Body of pancreas (tissue), 4 donors: ENCODE results near the gene RAB12. TPM values are rescaled to one million over a fixed set of nuclear protein-coding genes. Genes with fewer than 3 reads are reported as not detected.

Experiments
- ATAC-seq: fragments of 150-250 bp; one replicate; pipeline ENCODE4 v1.9.1; 2016
- DNase-seq, 4 donors: peaks; one replicate each; pipeline ENCODE4 v3.0.0-alpha.2; 2019
- H3K27ac ChIP-seq, 4 donors: fragments of 200-600 bp; sonication (generic); 1 replicate in 3 of 4; 2 replicates in 1 of 4; pipeline versions ENCODE4 v1.5.1 to v1.6.1; 2016 to 2019; ENCODE audit warnings: mild to moderate bottlenecking in 1 of 4, mixed read lengths in 1 of 4, moderate library complexity in 1 of 4
- H3K27me3 ChIP-seq, 2 donors: fragments of 200-600 bp; sonication (generic); one replicate each; pipeline ENCODE4 v1.6.0; 2016; ENCODE audit warnings: mild to moderate bottlenecking in 1 of 2
- H3K36me3 ChIP-seq, 2 donors: fragments of 200-600 bp; sonication (generic); replicated peaks in 1 of 2; 2 replicates each; pipeline ENCODE4 v1.5.1; 2016; ENCODE audit warnings: low read depth in 2 of 2; ENCODE audit not compliant: insufficient read depth in 1 of 2
- H3K4me1 ChIP-seq: fragments of 200-600 bp; sonication (generic); one replicate; pipeline ENCODE4 v1.6.0; 2016
- H3K4me3 ChIP-seq, 2 donors: fragments of 200-600 bp; sonication (generic); 1 replicate in 1 of 2; 2 replicates in 1 of 2; pipeline ENCODE4 v1.5.1; 2016 to 2019
- H3K9me3 ChIP-seq, 3 donors: fragments of 200-600 bp; sonication (generic); 1 replicate in 2 of 3; 2 replicates in 1 of 3; pipeline ENCODE4 v1.5.1; 2016
- CTCF ChIP-seq, 7 experiments: fragments of 450-650 bp in 4 of 7; fragments of 200-600 bp in 3 of 7; sonication (generic) in 3 of 7; IDR thresholded peaks; one replicate each; pipeline ENCODE4 v1.5.1; 2016 to 2019; ENCODE audit warnings: antibody characterized with exemption in 7 of 7
- POLR2A ChIP-seq, 3 donors: fragments of 450-650 bp; IDR thresholded peaks; one replicate each; pipeline ENCODE4 v1.6.1; 2016; ENCODE audit warnings: antibody characterized with exemption in 3 of 3, mild to moderate bottlenecking in 2 of 3
- WGBS, 2 donors: methylation state at CpG; one replicate each; pipeline ENCODE4 v1.1.5; 2017; 5-methylcytosine and 5-hydroxymethylcytosine counted together
- intact Hi-C: fragments of 100-400 bp; cut with DNase I; formaldehyde crosslinking; loops from one replicate; pipeline ENCODE4 v1.15.1; 2023
- total RNA-seq, 2 donors: library from RNA; depleted of rRNA; stranded (reverse); fragments of >200 nt; gene quantifications; one replicate each; pipeline ENCODE4 v1.1.0, GENCODE V29; 2016

The RAB12 gene
- total RNA-seq, 2 donors from 2014 or later: 18.9 to 26.7 TPM

DNA sequence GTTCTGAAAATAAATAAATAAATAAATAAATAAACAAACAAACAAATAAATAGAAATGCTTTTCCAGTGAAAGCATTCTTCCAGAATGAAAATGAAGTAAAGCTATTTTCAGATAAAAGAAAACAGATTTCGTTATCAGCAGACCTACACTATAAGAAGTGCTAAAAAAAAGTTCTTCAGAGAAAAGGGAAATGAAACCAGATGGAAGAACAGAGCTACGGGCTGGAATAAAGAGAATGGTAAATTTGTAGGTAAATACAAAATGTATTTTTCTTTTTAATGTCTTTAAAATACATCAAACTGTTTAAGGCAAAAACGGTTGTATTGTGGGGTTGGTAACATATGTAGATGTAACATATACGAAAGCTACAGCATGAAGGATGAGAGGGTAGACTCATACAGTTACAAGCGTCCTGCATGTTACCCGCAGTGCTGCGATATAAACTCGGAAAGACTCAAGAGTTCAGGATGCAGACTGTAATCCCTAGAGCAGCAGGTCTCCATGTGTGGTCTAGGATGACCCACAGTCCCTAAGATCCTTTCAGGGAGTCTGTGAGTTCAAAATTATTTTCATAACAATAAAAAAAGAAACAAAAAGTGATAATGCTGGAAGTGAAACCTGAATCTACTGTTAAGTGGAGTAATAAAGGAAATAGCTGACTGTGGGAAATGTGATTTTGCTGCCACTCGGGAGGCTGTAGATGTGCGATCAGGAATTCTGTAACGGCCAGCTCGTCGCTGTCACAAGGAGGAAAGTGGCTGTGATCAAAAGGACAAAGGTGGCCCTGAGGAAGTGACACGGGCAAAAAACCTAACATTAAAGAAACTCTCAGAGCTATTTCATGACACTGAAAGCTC is 5.3 kb upstream of the RAB12 start:
- TF ChIP-seq POLR2A (IDR thresholded peaks at IDR 0.05) (no peak), CTCF (IDR thresholded peaks at IDR 0.05) (no peak)
- H3K27ac ChIP-seq: no peak overlapping the region
- ATAC-seq: no peak
- DNase-seq: no peak
- intact Hi-C loops: no loop called here
- H3K9me3 ChIP-seq: no peaks in the 10 kb centered on the region
- H3K27me3 ChIP-seq: no peaks in the 10 kb centered on the region
- H3K4me1 ChIP-seq: peaks cover 6% of the 10 kb centered on the region
- WGBS, 2 donors: 61 to 62% methylated on average over 14 of the region's 14 CpGs
- H3K4me3 ChIP-seq: no peak overlapping the region
- no peaks in the 10 kb centered on the region for H3K36me3 ChIP-seq

DNA sequence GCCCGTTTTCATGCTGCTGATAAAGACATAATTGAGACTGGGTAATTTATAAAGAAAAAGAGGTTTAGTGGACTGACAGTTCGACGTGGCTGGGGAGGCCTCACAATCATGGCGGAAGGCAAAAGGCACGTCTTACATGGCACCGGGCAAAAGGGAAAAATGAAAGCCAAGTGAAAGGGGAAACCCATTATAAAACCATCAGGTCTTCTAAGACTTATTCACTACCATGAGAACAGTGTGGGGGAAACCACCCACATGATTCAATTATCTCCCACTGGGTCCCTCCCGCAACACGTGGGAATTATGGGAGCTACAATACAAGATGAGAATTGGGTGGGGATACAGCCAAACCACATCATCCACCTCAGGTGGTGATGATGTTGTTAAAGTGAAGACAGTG is 3.3 kb upstream of the RAB12 start:
- peaks cover 13% of the 10 kb centered on the region for H3K4me1 ChIP-seq
- H3K27me3 ChIP-seq: no peaks in the 10 kb centered on the region
- H3K27ac ChIP-seq: no peak overlapping the region
- 71 to 81% methylated on average over 8 of the region's 8 CpGs for WGBS, 2 donors
- intact Hi-C loops: no loop called here
- DNase-seq: no peak
- no peak for ATAC-seq
- H3K9me3 ChIP-seq: no peaks in the 10 kb centered on the region
- no peaks in the 10 kb centered on the region for H3K36me3 ChIP-seq
- H3K4me3 ChIP-seq: no peak overlapping the region
- no peak for TF ChIP-seq POLR2A (IDR thresholded peaks at IDR 0.05)
- TF ChIP-seq CTCF (IDR thresholded peaks at IDR 0.05): no peak

- ATAC-seq (no peak), DNase-seq (no peak)
- intact Hi-C loops: no loop called here
- peak overlapping the region in 3 of 4 donors; percentile 32 to 62 (median 39) for H3K27ac ChIP-seq
- 82% methylated on average over 18 of the region's 18 CpGs for WGBS, 2 donors
- peaks cover 30% of the 10 kb centered on the region for H3K4me1 ChIP-seq
- H3K36me3 ChIP-seq: no peaks in the 10 kb centered on the region
- TF ChIP-seq POLR2A (IDR thresholded peaks at IDR 0.05) (no peak), CTCF (IDR thresholded peaks at IDR 0.05) (no peak)
- H3K4me3 ChIP-seq: no peak overlapping the region
- no peaks in the 10 kb centered on the region for H3K27me3 ChIP-seq
- no peaks in the 10 kb centered on the region for H3K9me3 ChIP-seq
Observed at GRCh38 chr18:8607776-8608742, 1.2 kb upstream of the RAB12 start.

DNA sequence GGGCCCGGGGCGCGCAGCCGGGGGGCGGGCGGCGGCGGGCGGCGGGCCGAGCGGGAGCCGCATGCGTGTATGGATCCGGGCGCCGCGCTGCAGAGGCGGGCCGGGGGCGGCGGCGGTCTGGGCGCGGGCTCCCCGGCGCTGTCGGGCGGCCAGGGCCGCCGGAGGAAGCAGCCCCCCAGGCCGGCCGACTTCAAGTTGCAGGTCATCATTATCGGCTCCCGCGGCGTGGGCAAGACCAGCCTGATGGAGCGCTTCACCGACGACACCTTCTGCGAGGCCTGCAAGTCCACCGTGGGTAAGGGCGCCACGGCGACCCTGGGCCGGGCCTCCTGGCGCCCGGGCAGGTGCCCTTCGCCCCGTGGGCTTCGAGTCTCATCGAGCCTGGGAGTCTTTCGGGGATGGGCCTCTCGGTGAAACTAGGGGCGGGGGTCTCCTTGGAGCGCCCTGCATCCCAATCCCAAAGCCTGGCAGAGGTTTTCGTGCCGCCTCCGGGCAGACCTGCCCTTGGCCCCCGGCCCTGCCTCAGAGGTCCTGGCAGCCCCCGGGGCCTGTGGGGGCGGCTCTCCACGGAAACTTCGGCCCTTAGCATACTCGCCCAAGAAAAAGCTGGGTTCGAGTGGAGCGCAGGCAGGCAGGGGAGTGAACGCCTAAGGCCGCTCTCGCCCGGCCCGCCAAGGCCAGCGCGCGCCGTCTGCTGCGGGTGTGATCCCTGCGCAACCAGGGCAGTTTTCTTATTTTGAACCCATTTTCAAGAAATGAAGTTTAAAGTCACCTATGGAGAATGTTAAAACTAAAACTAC is 622 bp downstream of the RAB12 start:
- intact Hi-C loops: no loop called here
- Histone ChIP-seq H3K36me3 (no peaks in the 10 kb centered on the region), H3K4me3 (peak overlapping the region; percentile 78 to 79), H3K4me1 (peaks cover 30% of the 10 kb centered on the region), H3K27ac (peak overlapping the region in 3 of 4 donors; percentile 36 to 52 (median 50)), H3K27me3 (no peaks in the 10 kb centered on the region), H3K9me3 (no peaks in the 10 kb centered on the region)
- TF ChIP-seq POLR2A (IDR thresholded peaks at IDR 0.05) (no peak), CTCF (IDR thresholded peaks at IDR 0.05) (no peak)
- DNase-seq (peak in 3 of 4 donors; percentile 21 to 26 (median 23)), ATAC-seq (peak; percentile 27)
- WGBS, 2 donors: 0 to 1% methylated on average over 11 to 77 of the region's 78 CpGs
